CD4-positive, alpha-beta T cell treated with Interleukin-15 for 4 hours (primary cell): ENCODE results near the gene RAB8A.
A peak's percentile ranks its signal among the peaks of the same experiment; 100 is the strongest.

Experiments
- DNase-seq: peaks from one replicate; pipeline ENCODE4 v3.0.0-alpha.2; 2020; ENCODE audit warnings: low spot score

Gene RAB8A

GRCh38 chr19:16112778-16113177, 1.1 kb downstream of the RAB8A start:
- no peak for DNase-seq

- no peak for DNase-seq
These were observed 2.0 kb downstream of the RAB8A start for GRCh38 chr19:16113727-16114126.

GRCh38 chr19:16115301-16116039, 3.8 kb downstream of the RAB8A start:
- DNase-seq = no peak

- no peak for DNase-seq
These were observed 4.4 kb downstream of the RAB8A start for GRCh38 chr19:16116067-16116466.

GRCh38 chr19:16117594-16118033, 5.9 kb downstream of the RAB8A start:
- no peak for DNase-seq

GRCh38 chr19:16118489-16119033, 6.9 kb downstream of the RAB8A start:
- DNase-seq = peak; percentile 20

- DNase-seq = peak; percentile 57
These were observed 7.6 kb downstream of the RAB8A start for GRCh38 chr19:16119075-16119857.

- DNase-seq = no peak
These were observed 9.5 kb downstream of the RAB8A start for GRCh38 chr19:16121141-16121540.

- DNase-seq = no peak
These were observed 10.3 kb downstream of the RAB8A start for GRCh38 chr19:16121967-16122366.

GRCh38 chr19:16124953-16125352, 13.3 kb downstream of the RAB8A start:
- no peak for DNase-seq

- DNase-seq = no peak
These were observed 14.2 kb downstream of the RAB8A start for GRCh38 chr19:16125737-16126495.

- no peak for DNase-seq
These were observed 15.4 kb downstream of the RAB8A start for GRCh38 chr19:16127080-16127479.

GRCh38 chr19:16127776-16128371, 16.2 kb downstream of the RAB8A start:
- no peak for DNase-seq

- DNase-seq = no peak
These were observed 20.0 kb downstream of the RAB8A start for GRCh38 chr19:16131648-16132047.

- no peak for DNase-seq
These were observed 22.1 kb downstream of the RAB8A start for GRCh38 chr19:16133818-16134217.

GRCh38 chr19:16134510-16134909, 22.8 kb downstream of the RAB8A start:
- DNase-seq = no peak

- DNase-seq = no peak
These were observed 23.9 kb downstream of the RAB8A start for GRCh38 chr19:16135430-16136127.

GRCh38 chr19:16136185-16136999, 24.7 kb downstream of the RAB8A start:
- DNase-seq = no peak

- DNase-seq = no peak
These were observed 28.1 kb downstream of the RAB8A start for GRCh38 chr19:16139752-16140151.

- no peak for DNase-seq
These were observed 29.4 kb downstream of the RAB8A start for GRCh38 chr19:16141043-16141442.
